ENCODE data around the gene KRTAP1-4. TPM values are rescaled to one million over a fixed set of nuclear protein-coding genes. Genes with fewer than 3 reads are reported as not detected.

Gene KRTAP1-4
- total and polyA plus RNA-seq, 2 donors, result not detected

DNA sequence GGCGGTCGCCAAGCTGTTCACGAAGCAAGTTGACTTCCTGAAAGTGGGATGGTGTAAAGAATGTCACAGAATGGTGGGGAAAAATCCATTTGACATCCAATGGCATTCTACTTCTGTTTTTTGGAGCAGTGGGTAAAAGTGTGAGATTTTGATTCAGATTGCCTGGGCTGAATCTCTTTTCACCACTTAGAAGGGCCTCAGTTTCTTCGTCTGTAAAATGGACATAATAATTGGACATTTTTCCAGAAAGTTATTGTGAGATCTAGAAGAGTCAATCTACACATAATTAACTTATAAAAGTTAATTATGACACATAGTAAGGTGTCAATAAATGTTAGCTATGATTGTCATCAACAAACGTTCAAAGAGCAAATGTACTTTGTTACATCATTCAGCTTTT lies 48.9 kb downstream of the KRTAP1-4 start:
- Histone ChIP-seq H3K27me3 (ENCODE audit: control insufficient read depth in 2 of 2, insufficient read depth in 1 of 2, low read length in 1 of 2) (peaks cover 0 to 2% of the 10 kb centered on the region in 2 donors), H3K27ac (ENCODE audit: low read depth in 1 of 2, low read length in 1 of 2) (no peak overlapping the region), H3K4me1 (ENCODE audit: control insufficient read depth in 2 of 2, insufficient read depth in 2 of 2, low read length in 2 of 2) (no peaks in the 10 kb centered on the region), H3K9me3 (ENCODE audit: control insufficient read depth in 2 of 2, insufficient read depth in 1 of 2, low read length in 1 of 2) (no peaks in the 10 kb centered on the region), H3K36me3 (ENCODE audit: control insufficient read depth in 2 of 2, insufficient read depth in 2 of 2, low read length in 1 of 2) (no peaks in the 10 kb centered on the region), H3K4me3 (ENCODE audit: low read length in 2 of 2) (no peak overlapping the region)
- WGBS, result 72% methylated on average over 5 of the region's 5 CpGs
- DNase-seq (ENCODE audit: low read depth in 6 of 9, low spot score in 9 of 9), result no peak

- H3K4me3 ChIP-seq (ENCODE audit: low read length in 2 of 2), result no peak overlapping the region
- WGBS, result 81% methylated on average over 8 of the region's 8 CpGs
- no peaks in the 10 kb centered on the region for H3K4me1 ChIP-seq (ENCODE audit: control insufficient read depth in 2 of 2, insufficient read depth in 2 of 2, low read length in 2 of 2)
- H3K9me3 ChIP-seq (ENCODE audit: control insufficient read depth in 2 of 2, insufficient read depth in 1 of 2, low read length in 1 of 2), result no peaks in the 10 kb centered on the region
- H3K27me3 ChIP-seq (ENCODE audit: control insufficient read depth in 2 of 2, insufficient read depth in 1 of 2, low read length in 1 of 2), result peaks cover 0 to 4% of the 10 kb centered on the region in 2 donors
- peak in 1 of 9 donors; percentile 4 for DNase-seq (ENCODE audit: low read depth in 6 of 9, low spot score in 9 of 9)
- H3K36me3 ChIP-seq (ENCODE audit: control insufficient read depth in 2 of 2, insufficient read depth in 2 of 2, low read length in 1 of 2), result no peaks in the 10 kb centered on the region
- no peak overlapping the region for H3K27ac ChIP-seq (ENCODE audit: low read depth in 1 of 2, low read length in 1 of 2)
Observed at GRCh38 chr17:40980596-40980995, 49.4 kb downstream of the KRTAP1-4 start.

GRCh38 chr17:40980117-40980516 lies 49.9 kb downstream of the KRTAP1-4 start:
- peaks cover 0 to 4% of the 10 kb centered on the region in 2 donors for H3K27me3 ChIP-seq (ENCODE audit: control insufficient read depth in 2 of 2, insufficient read depth in 1 of 2, low read length in 1 of 2)
- no peaks in the 10 kb centered on the region for H3K36me3 ChIP-seq (ENCODE audit: control insufficient read depth in 2 of 2, insufficient read depth in 2 of 2, low read length in 1 of 2)
- 94% methylated on average over 3 of the region's 3 CpGs for WGBS
- H3K9me3 ChIP-seq (ENCODE audit: control insufficient read depth in 2 of 2, insufficient read depth in 1 of 2, low read length in 1 of 2), result no peaks in the 10 kb centered on the region
- no peak for DNase-seq (ENCODE audit: low read depth in 6 of 9, low spot score in 9 of 9)
- no peak overlapping the region for H3K27ac ChIP-seq (ENCODE audit: low read depth in 1 of 2, low read length in 1 of 2)
- no peaks in the 10 kb centered on the region for H3K4me1 ChIP-seq (ENCODE audit: control insufficient read depth in 2 of 2, insufficient read depth in 2 of 2, low read length in 2 of 2)
- H3K4me3 ChIP-seq (ENCODE audit: low read length in 2 of 2), result no peak overlapping the region

Other genes starting within 250 kb of the KRTAP1-4 start
Only the 30 nearest of the 38 such genes appear.
- 0.52 TPM for gene KRT12, start 163.0 kb downstream of the KRTAP1-4 start, total RNA-seq
- 1.6 TPM for gene KRT12, start 163.0 kb downstream of the KRTAP1-4 start, polyA plus RNA-seq
- 0.85 TPM for gene KRT20, start 145.0 kb downstream of the KRTAP1-4 start, total RNA-seq
- gene KRT20, start 145.0 kb downstream of the KRTAP1-4 start, polyA plus RNA-seq, result 3.8 TPM
- 1.5 TPM for gene KRT23, start 92.5 kb downstream of the KRTAP1-4 start, total RNA-seq
- 30.7 TPM for gene KRT23, start 92.5 kb downstream of the KRTAP1-4 start, polyA plus RNA-seq
- not detected for gene KRT39, start 63.2 kb downstream of the KRTAP1-4 start, total RNA-seq
- gene KRT39, start 63.2 kb downstream of the KRTAP1-4 start, polyA plus RNA-seq, result 0.23 TPM
- 0.09 TPM for gene KRT40, start 45.9 kb downstream of the KRTAP1-4 start, total RNA-seq
- 0.11 TPM for gene KRT40, start 45.9 kb downstream of the KRTAP1-4 start, polyA plus RNA-seq
- gene KRTAP3-3, start 36.0 kb downstream of the KRTAP1-4 start, total RNA-seq, result not detected
- 0.87 TPM for gene KRTAP3-3, start 36.0 kb downstream of the KRTAP1-4 start, polyA plus RNA-seq
- gene KRTAP3-2, start 30.3 kb downstream of the KRTAP1-4 start, total RNA-seq, result not detected
- gene KRTAP3-2, start 30.3 kb downstream of the KRTAP1-4 start, polyA plus RNA-seq, result 0.09 TPM
- not detected for gene KRTAP3-1, start 21.1 kb downstream of the KRTAP1-4 start, total RNA-seq
- 0.09 TPM for gene KRTAP3-1, start 21.1 kb downstream of the KRTAP1-4 start, polyA plus RNA-seq
- not detected for gene KRTAP1-5, start 3.0 kb downstream of the KRTAP1-4 start, total RNA-seq
- gene KRTAP1-5, start 3.0 kb downstream of the KRTAP1-4 start, polyA plus RNA-seq, result 0.05 TPM
- not detected for gene KRTAP1-3, start 4.7 kb upstream of the KRTAP1-4 start, total RNA-seq
- gene KRTAP1-3, start 4.7 kb upstream of the KRTAP1-4 start, polyA plus RNA-seq, result not detected
- not detected for gene KRTAP1-1, start 11.3 kb upstream of the KRTAP1-4 start, total RNA-seq
- gene KRTAP1-1, start 11.3 kb upstream of the KRTAP1-4 start, polyA plus RNA-seq, result 0.14 TPM
- not detected for gene KRTAP2-1, start 17.1 kb upstream of the KRTAP1-4 start, total RNA-seq
- 0.05 TPM for gene KRTAP2-1, start 17.1 kb upstream of the KRTAP1-4 start, polyA plus RNA-seq
- gene KRTAP2-2, start 25.0 kb upstream of the KRTAP1-4 start, total RNA-seq, result not detected
- not detected for gene KRTAP2-2, start 25.0 kb upstream of the KRTAP1-4 start, polyA plus RNA-seq
- gene KRTAP2-3, start 29.9 kb upstream of the KRTAP1-4 start, total RNA-seq, result not detected
- gene KRTAP2-3, start 29.9 kb upstream of the KRTAP1-4 start, polyA plus RNA-seq, result 0.18 TPM
- gene KRTAP2-4, start 35.7 kb upstream of the KRTAP1-4 start, total RNA-seq, result not detected
- gene KRTAP2-4, start 35.7 kb upstream of the KRTAP1-4 start, polyA plus RNA-seq, result not detected
- gene KRTAP4-7, start 54.0 kb upstream of the KRTAP1-4 start, total RNA-seq, result not detected
- not detected for gene KRTAP4-7, start 54.0 kb upstream of the KRTAP1-4 start, polyA plus RNA-seq
- not detected for gene KRTAP4-8, start 67.9 kb upstream of the KRTAP1-4 start, total RNA-seq
- gene KRTAP4-8, start 67.9 kb upstream of the KRTAP1-4 start, polyA plus RNA-seq, result 0.02 TPM
- gene KRTAP4-16, start 72.0 kb upstream of the KRTAP1-4 start, total RNA-seq, result not detected
- gene KRTAP4-16, start 72.0 kb upstream of the KRTAP1-4 start, polyA plus RNA-seq, result not detected
- not detected for gene KRTAP4-9, start 75.2 kb upstream of the KRTAP1-4 start, total RNA-seq
- not detected for gene KRTAP4-9, start 75.2 kb upstream of the KRTAP1-4 start, polyA plus RNA-seq
- gene KRTAP4-11, start 88.2 kb upstream of the KRTAP1-4 start, total RNA-seq, result not detected
- not detected for gene KRTAP4-11, start 88.2 kb upstream of the KRTAP1-4 start, polyA plus RNA-seq
- not detected for gene KRTAP4-12, start 94.0 kb upstream of the KRTAP1-4 start, total RNA-seq
- gene KRTAP4-12, start 94.0 kb upstream of the KRTAP1-4 start, polyA plus RNA-seq, result not detected
- not detected for gene KRTAP4-6, start 110.3 kb upstream of the KRTAP1-4 start, total RNA-seq
- not detected for gene KRTAP4-6, start 110.3 kb upstream of the KRTAP1-4 start, polyA plus RNA-seq
- gene KRTAP4-5, start 119.6 kb upstream of the KRTAP1-4 start, total RNA-seq, result not detected
- not detected for gene KRTAP4-5, start 119.6 kb upstream of the KRTAP1-4 start, polyA plus RNA-seq
- gene KRTAP4-4, start 130.6 kb upstream of the KRTAP1-4 start, total RNA-seq, result not detected
- gene KRTAP4-4, start 130.6 kb upstream of the KRTAP1-4 start, polyA plus RNA-seq, result not detected
- not detected for gene KRTAP4-3, start 138.0 kb upstream of the KRTAP1-4 start, total RNA-seq
- gene KRTAP4-3, start 138.0 kb upstream of the KRTAP1-4 start, polyA plus RNA-seq, result not detected
- gene KRTAP4-2, start 148.0 kb upstream of the KRTAP1-4 start, total RNA-seq, result not detected
- not detected for gene KRTAP4-2, start 148.0 kb upstream of the KRTAP1-4 start, polyA plus RNA-seq
- not detected for gene KRTAP4-1, start 154.7 kb upstream of the KRTAP1-4 start, total RNA-seq
- gene KRTAP4-1, start 154.7 kb upstream of the KRTAP1-4 start, polyA plus RNA-seq, result not detected
- gene KRTAP9-1, start 159.7 kb upstream of the KRTAP1-4 start, total RNA-seq, result not detected
- not detected for gene KRTAP9-1, start 159.7 kb upstream of the KRTAP1-4 start, polyA plus RNA-seq
- gene KRTAP9-2, start 196.5 kb upstream of the KRTAP1-4 start, total RNA-seq, result not detected
- not detected for gene KRTAP9-2, start 196.5 kb upstream of the KRTAP1-4 start, polyA plus RNA-seq
- gene KRTAP9-3, start 202.3 kb upstream of the KRTAP1-4 start, total RNA-seq, result not detected
- gene KRTAP9-3, start 202.3 kb upstream of the KRTAP1-4 start, polyA plus RNA-seq, result not detected

Data from thymus (tissue), 11 donors.